ENCODE data around the gene PRND. TPM values are rescaled to one million over a fixed set of nuclear protein-coding genes. Genes with fewer than 3 reads are reported as not detected.

Gene PRND
- total RNA-seq, 1 donor from 2014 or later, result not detected

DNA sequence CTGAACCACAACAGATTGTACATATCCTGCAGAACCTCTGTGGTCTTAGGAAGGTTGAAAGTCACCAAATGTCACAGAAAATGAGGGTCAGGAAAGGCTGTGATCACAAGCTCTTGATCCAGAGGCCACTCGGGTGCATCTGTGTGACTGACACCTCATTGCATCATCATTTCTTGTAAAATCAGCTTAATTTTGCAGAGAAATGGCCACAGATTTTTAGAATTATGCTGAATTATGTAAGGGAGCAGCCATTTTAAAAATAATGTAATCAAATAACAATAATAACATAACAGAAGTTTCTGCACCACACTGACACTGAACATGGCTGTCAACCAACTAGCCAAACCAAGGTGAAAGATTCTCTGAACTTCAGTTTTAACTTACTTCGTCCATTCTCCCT, 32.5 kb upstream of the PRND start:
- DNase-seq (ENCODE audit: low spot score in 2 of 2), result no peak
- Histone ChIP-seq H3K9me3 (no peaks in the 10 kb centered on the region), H3K4me1 (peaks cover 0 to 13% of the 10 kb centered on the region in 2 donors), H3K27ac (no peak overlapping the region), H3K36me3 (no peaks in the 10 kb centered on the region), H3K27me3 (no peaks in the 10 kb centered on the region), H3K4me3 (no peak overlapping the region)
- TF ChIP-seq, protein P1, sequence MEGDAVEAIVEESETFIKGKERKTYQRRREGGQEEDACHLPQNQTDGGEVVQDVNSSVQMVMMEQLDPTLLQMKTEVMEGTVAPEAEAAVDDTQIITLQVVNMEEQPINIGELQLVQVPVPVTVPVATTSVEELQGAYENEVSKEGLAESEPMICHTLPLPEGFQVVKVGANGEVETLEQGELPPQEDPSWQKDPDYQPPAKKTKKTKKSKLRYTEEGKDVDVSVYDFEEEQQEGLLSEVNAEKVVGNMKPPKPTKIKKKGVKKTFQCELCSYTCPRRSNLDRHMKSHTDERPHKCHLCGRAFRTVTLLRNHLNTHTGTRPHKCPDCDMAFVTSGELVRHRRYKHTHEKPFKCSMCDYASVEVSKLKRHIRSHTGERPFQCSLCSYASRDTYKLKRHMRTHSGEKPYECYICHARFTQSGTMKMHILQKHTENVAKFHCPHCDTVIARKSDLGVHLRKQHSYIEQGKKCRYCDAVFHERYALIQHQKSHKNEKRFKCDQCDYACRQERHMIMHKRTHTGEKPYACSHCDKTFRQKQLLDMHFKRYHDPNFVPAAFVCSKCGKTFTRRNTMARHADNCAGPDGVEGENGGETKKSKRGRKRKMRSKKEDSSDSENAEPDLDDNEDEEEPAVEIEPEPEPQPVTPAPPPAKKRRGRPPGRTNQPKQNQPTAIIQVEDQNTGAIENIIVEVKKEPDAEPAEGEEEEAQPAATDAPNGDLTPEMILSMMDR (IDR thresholded peaks at IDR 0.05), result no peak
- intact Hi-C loops (cut with DNase I), result no loop called here

DNA sequence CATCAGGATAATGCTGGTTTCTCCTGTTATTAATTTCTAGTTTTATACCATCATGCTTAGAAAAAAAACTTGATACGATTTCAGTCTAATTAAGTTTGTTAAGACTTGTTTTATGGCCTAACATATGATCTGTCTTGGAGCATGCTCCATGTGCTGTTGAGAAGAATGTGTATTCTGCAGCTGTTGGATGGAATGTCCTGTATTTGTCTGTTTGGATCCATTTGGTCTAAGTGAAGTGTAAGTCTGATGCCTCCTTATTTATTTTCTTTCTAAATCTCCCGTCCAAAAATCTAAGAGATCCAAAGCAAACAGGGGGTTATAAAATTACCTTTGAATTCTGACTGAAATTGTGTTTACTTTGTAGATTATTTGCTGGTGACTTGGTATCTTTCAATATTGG, 30.0 kb upstream of the PRND start:
- Histone ChIP-seq H3K4me1 (peaks cover 0 to 9% of the 10 kb centered on the region in 2 donors), H3K9me3 (no peaks in the 10 kb centered on the region), H3K36me3 (no peaks in the 10 kb centered on the region), H3K4me3 (no peak overlapping the region), H3K27me3 (no peaks in the 10 kb centered on the region), H3K27ac (no peak overlapping the region)
- no peak for DNase-seq (ENCODE audit: low spot score in 2 of 2)
- intact Hi-C loops (cut with DNase I), result no loop called here
- TF ChIP-seq, protein P1 (IDR thresholded peaks at IDR 0.05), result no peak

DNA sequence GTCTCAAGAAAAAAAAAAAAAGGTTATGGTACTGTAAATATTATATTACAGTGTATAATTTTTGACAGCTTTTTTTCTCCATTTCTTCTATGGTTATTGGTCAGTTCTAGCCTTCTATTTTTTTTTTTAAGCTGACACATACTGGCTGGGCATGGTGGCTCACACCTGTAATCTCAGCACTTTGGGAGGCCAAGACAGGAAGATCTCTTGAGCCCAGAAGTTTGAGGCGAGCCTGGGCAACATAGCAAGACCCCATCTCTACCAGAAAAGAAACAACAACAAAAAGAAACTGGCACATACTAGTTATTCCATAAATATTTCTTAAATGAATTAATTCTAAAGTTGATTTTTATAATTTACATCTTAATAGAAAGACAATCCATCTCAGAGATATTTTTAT, 27.6 kb upstream of the PRND start:
- Histone ChIP-seq H3K4me3 (no peak overlapping the region), H3K4me1 (no peaks in the 10 kb centered on the region), H3K27ac (no peak overlapping the region), H3K9me3 (no peaks in the 10 kb centered on the region), H3K27me3 (no peaks in the 10 kb centered on the region), H3K36me3 (peaks cover 2 to 6% of the 10 kb centered on the region in 2 donors)
- DNase-seq (ENCODE audit: low spot score in 2 of 2), result no peak
- TF ChIP-seq, protein P1 (IDR thresholded peaks at IDR 0.05), result no peak
- intact Hi-C loops (cut with DNase I), result no loop called here

DNA sequence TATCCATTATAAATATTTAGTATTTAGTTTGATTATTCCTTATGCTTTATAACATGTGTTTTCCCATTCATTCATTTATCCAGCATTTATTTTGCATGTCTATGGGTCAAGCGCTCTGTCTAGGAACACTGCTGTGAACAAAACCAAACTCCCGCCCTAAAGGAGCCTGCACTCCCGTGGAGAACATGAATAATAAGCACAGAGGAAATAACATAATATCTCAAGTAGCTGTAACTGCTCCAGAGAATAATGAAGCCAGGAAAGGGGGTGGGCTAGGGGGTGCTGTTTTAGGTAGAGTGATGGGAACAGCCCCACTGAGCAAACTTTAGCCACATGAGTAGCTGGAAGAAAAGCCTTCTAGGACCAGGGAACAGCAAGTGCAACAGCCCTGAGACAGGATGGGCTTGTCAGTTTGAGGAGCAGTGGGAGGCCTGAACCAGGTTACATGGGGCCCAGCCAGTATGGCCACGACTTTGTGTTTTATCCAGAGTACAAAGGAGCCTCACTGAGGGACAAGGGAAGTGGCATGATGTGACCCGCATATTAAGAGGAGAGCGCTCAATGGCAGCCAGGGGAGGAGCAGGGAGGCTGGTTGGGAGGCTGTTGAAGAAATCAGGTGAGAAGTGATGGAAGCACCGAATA, 24.4 kb upstream of the PRND start:
- peak in 1 of 2 donors; percentile 45 for DNase-seq (ENCODE audit: low spot score in 2 of 2)

DNA sequence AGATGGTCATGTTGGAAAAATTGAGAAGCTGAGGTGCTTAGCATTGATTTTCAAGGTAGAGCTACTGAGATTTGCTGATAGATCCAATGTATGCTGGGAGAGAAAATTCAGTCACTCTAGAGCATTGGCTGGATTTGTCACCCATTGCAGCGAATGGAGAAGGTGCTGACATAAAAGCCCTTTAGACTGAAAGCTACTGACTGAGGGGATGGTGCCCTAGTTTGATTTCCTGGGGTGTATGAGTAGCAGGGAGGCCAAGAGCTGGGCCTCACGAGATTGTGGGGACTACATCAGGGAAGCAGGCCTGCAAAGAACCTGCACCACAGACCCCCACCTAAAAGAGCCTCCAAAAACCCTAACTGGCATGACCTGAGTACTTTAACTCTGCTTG, 23.9 kb upstream of the PRND start:
- Histone ChIP-seq H3K27me3 (no peaks in the 10 kb centered on the region), H3K9me3 (no peaks in the 10 kb centered on the region), H3K4me1 (no peaks in the 10 kb centered on the region), H3K27ac (no peak overlapping the region), H3K36me3 (peaks cover 15 to 23% of the 10 kb centered on the region in 2 donors), H3K4me3 (no peak overlapping the region)
- peak in 1 of 2 donors; percentile 27 for DNase-seq (ENCODE audit: low spot score in 2 of 2)
- TF ChIP-seq, protein P1 (IDR thresholded peaks at IDR 0.05), result no peak
- intact Hi-C loops (cut with DNase I), result no loop called here

More for the DNA sequence above, 24.4 kb upstream of the PRND start:
- TF ChIP-seq, protein P1 (IDR thresholded peaks at IDR 0.05), result no peak
- Histone ChIP-seq H3K27ac (no peak overlapping the region), H3K4me1 (no peaks in the 10 kb centered on the region), H3K27me3 (no peaks in the 10 kb centered on the region), H3K9me3 (no peaks in the 10 kb centered on the region), H3K4me3 (no peak overlapping the region), H3K36me3 (peaks cover 15 to 23% of the 10 kb centered on the region in 2 donors)
- intact Hi-C loops (cut with DNase I), result no loop called here

All from ascending aorta (tissue), 2 donors.